Activated CD4-positive, alpha-beta T cell treated with anti-CD3 and anti-CD28 coated beads, Interleukin-10, Interleukin-2, amounts not matched to agents 100 ng/mL and 50 ng/mL, durations not matched to agents 16 hours and 8 hours (primary cell): Measurements from ENCODE around the gene ADGRG7.
"Not testable (repeated sequence)": the region's sequence is repeated elsewhere in the genome, so short reads cannot be mapped to it uniquely, and the experiment has no call there.

Experiments
- DNase-seq: peaks from one replicate; pipeline ENCODE4 v3.0.0-alpha.2; 2020

The ADGRG7 gene

GRCh38 chr3:100609305-100609704 lies at the start of gene ADGRG7:
ADGRG7 (plus strand) TSS chr3:100609601; CDS start chr3:100609857, 256 bp downstream.
- DNase-seq, result no peak

GRCh38 chr3:100560426-100560825 lies 49.0 kb upstream of the ADGRG7 start:
- no peak for DNase-seq

GRCh38 chr3:100561459-100562158 lies 47.8 kb upstream of the ADGRG7 start:
- DNase-seq, result no peak

GRCh38 chr3:100562224-100562857 lies 47.1 kb upstream of the ADGRG7 start:
- no peak for DNase-seq

GRCh38 chr3:100563228-100563627 lies 46.2 kb upstream of the ADGRG7 start:
- no peak for DNase-seq

GRCh38 chr3:100563652-100564211 lies 45.7 kb upstream of the ADGRG7 start:
- DNase-seq, result no peak

- no peak for DNase-seq
Observed at GRCh38 chr3:100570811-100571210, 38.6 kb upstream of the ADGRG7 start.

- DNase-seq, result no peak
Observed at GRCh38 chr3:100574536-100574935, 34.9 kb upstream of the ADGRG7 start.

GRCh38 chr3:100575704-100576103 lies 33.7 kb upstream of the ADGRG7 start:
- no peak for DNase-seq

GRCh38 chr3:100577382-100578008 lies 31.9 kb upstream of the ADGRG7 start:
- no peak for DNase-seq

- DNase-seq, result no peak
Observed at GRCh38 chr3:100578646-100579045, 30.8 kb upstream of the ADGRG7 start.

GRCh38 chr3:100580147-100580546 lies 29.3 kb upstream of the ADGRG7 start:
- no peak for DNase-seq

- no peak for DNase-seq
Observed at GRCh38 chr3:100581650-100582049, 27.8 kb upstream of the ADGRG7 start.

- not testable (repeated sequence) for DNase-seq
Observed at GRCh38 chr3:100582157-100582556, 27.2 kb upstream of the ADGRG7 start.

- DNase-seq, result no peak
Observed at GRCh38 chr3:100584101-100584660, 25.2 kb upstream of the ADGRG7 start.

- no peak for DNase-seq
Observed at GRCh38 chr3:100586832-100587231, 22.6 kb upstream of the ADGRG7 start.

- no peak for DNase-seq
Observed at GRCh38 chr3:100588251-100588650, 21.1 kb upstream of the ADGRG7 start.

GRCh38 chr3:100590114-100590839 lies 19.1 kb upstream of the ADGRG7 start:
- peak; percentile 69 for DNase-seq

- no peak for DNase-seq
Observed at GRCh38 chr3:100590840-100591147, 18.6 kb upstream of the ADGRG7 start.

GRCh38 chr3:100591411-100591810 lies 18.0 kb upstream of the ADGRG7 start:
- DNase-seq, result no peak

GRCh38 chr3:100600181-100601042 lies 9.0 kb upstream of the ADGRG7 start:
- DNase-seq, result no peak
